H1 (cell line): ENCODE data around the gene INTS6. TPM values are rescaled to one million over a fixed set of nuclear protein-coding genes. Genes with fewer than 3 reads are reported as not detected.

Source experiments
- CTCF ChIA-PET: fragments of 300-600 bp; sonication (Branson Sonifier 250); formaldehyde crosslinking; loops from one replicate; lab custom pipeline; 2021; ENCODE audit not compliant: partially characterized antibody; lab: Charles Lee
- POLR2A ChIA-PET: fragments of 300-600 bp; sonication (Branson Sonifier 250); formaldehyde crosslinking; loops from one replicate; lab custom pipeline; 2021; ENCODE audit warnings: inconsistent platforms; ENCODE audit not compliant: partially characterized antibody; lab: Charles Lee
- DNase-seq, 2 experiments: peaks; one replicate each; pipeline versions ENCODE4 v3.0.0 to v3.0.0-alpha.2; 2010 to 2022; ENCODE audit warnings: low spot score in 2 of 2, low read depth in 1 of 2, mixed read lengths in 1 of 2
- FAIRE-seq: peaks from 2 replicates; lab custom pipeline; 2011; peaks lifted over from hg19 to GRCh38; lab: Jason Lieb, UNC
- H2AFZ ChIP-seq: 2 replicates; pipeline ENCODE4 v1.8.1; 2012; ENCODE audit warnings: low read length, inconsistent platforms
- H2AK5ac ChIP-seq: 2 replicates; pipeline ENCODE4 v1.6.1; 2013; ENCODE audit warnings: low read depth, low read length
- H2BK120ac ChIP-seq: replicated peaks from 2 replicates; pipeline ENCODE3; 2013; ENCODE audit warnings: low read depth, low read length, inconsistent platforms
- H2BK12ac ChIP-seq: 2 replicates; pipeline ENCODE4 v1.6.1; 2013; ENCODE audit warnings: low read depth, low read length
- H2BK15ac ChIP-seq: 2 replicates; pipeline ENCODE4 v1.6.1; 2013; ENCODE audit warnings: low read length
- H2BK20ac ChIP-seq: 2 replicates; pipeline ENCODE4 v1.6.1; 2013; ENCODE audit warnings: low read length
- H2BK5ac ChIP-seq: 2 replicates; pipeline ENCODE4 v1.6.1; 2013; ENCODE audit warnings: low read depth, low read length
- H3K14ac ChIP-seq: 2 replicates; pipeline ENCODE4 v1.6.1; 2013; ENCODE audit warnings: inconsistent platforms; ENCODE audit not compliant: insufficient read length
- H3K18ac ChIP-seq: 2 replicates; pipeline ENCODE4 v1.6.1; 2013; ENCODE audit warnings: low read length; ENCODE audit errors: extremely low read depth
- H3K23ac ChIP-seq: 2 replicates; pipeline ENCODE4 v1.6.1; 2013; ENCODE audit warnings: inconsistent platforms; ENCODE audit not compliant: insufficient read length
- H3K23me2 ChIP-seq: 2 replicates; pipeline ENCODE4 v1.6.1; 2013; ENCODE audit warnings: low read depth, low read length
- H3K27ac ChIP-seq: 2 replicates; pipeline ENCODE4 v1.6.1; 2011; ENCODE audit warnings: low read depth, low read length, inconsistent platforms
- H3K27me3 ChIP-seq, 4 experiments: replicated peaks in 1 of 4; 1 replicate in 1 of 4; 2 replicates in 3 of 4; pipeline versions ENCODE4 v1.6.1 to v1.8.1; 2011 to 2013; ENCODE audit warnings: low read length in 3 of 4, mild to moderate bottlenecking in 3 of 4, inconsistent platforms in 2 of 4, mixed read lengths in 2 of 4, moderate library complexity in 1 of 4; ENCODE audit not compliant: control insufficient read depth in 3 of 4, insufficient read depth in 3 of 4; ENCODE audit errors: extremely low read depth in 1 of 4
- H3K36me3 ChIP-seq, 4 experiments: 2 replicates each; pipeline versions ENCODE4 v1.6.1 to v1.8.1; 2011 to 2013; ENCODE audit warnings: mild to moderate bottlenecking in 4 of 4, low read length in 3 of 4, moderate library complexity in 2 of 4, control low read depth in 1 of 4, inconsistent platforms in 1 of 4; ENCODE audit not compliant: insufficient read depth in 4 of 4, control insufficient read depth in 2 of 4
- H3K4ac ChIP-seq: replicated peaks from 2 replicates; pipeline ENCODE3; 2013; ENCODE audit warnings: low read length, low read depth, mixed read lengths, inconsistent platforms; ENCODE audit not compliant: insufficient read length
- H3K4me1 ChIP-seq, 4 experiments: replicated peaks in 1 of 4; 1 replicate in 1 of 4; 2 replicates in 3 of 4; pipeline versions ENCODE4 v1.6.1 to v1.8.1; 2011 to 2013; ENCODE audit warnings: low read length in 3 of 4, inconsistent platforms in 2 of 4, mixed read lengths in 1 of 4; ENCODE audit not compliant: insufficient read depth in 4 of 4, control insufficient read depth in 3 of 4
- H3K4me2 ChIP-seq, 2 experiments: 2 replicates each; pipeline versions ENCODE4 v1.6.1 to v1.8.1; 2011 to 2013; ENCODE audit warnings: low read depth in 2 of 2, low read length in 2 of 2, control low read depth in 1 of 2, inconsistent platforms in 1 of 2, mild to moderate bottlenecking in 1 of 2; ENCODE audit not compliant: insufficient read depth in 1 of 2
- H3K4me3 ChIP-seq, 4 experiments: fragments of 200-600, 300-600 bp in 1 of 4; sonication (generic), shearing (Covaris generic), sonication (Bioruptor Twin) in 1 of 4; 2 replicates each; pipeline versions ENCODE4 v1.5.1 to v1.8.1; 2011 to 2016; ENCODE audit warnings: low read length in 4 of 4, low read depth in 3 of 4, control low read depth in 2 of 4, inconsistent platforms in 2 of 4, mild to moderate bottlenecking in 2 of 4, mixed read lengths in 1 of 4, moderate library complexity in 1 of 4; ENCODE audit not compliant: insufficient read depth in 2 of 4; ENCODE audit errors: extremely low read depth in 1 of 4
- H3K56ac ChIP-seq: replicated peaks from 2 replicates; pipeline ENCODE3; 2013; ENCODE audit warnings: low read depth, mild to moderate bottlenecking, mixed read lengths, low read length, inconsistent platforms; ENCODE audit not compliant: insufficient read length
- H3K79me1 ChIP-seq: 2 replicates; pipeline ENCODE4 v1.6.1; 2013; ENCODE audit warnings: low read depth, low read length, control low read depth
- H3K79me2 ChIP-seq, 2 experiments: 2 replicates each; pipeline versions ENCODE4 v1.6.1 to v1.8.1; 2012 to 2013; ENCODE audit warnings: low read length in 2 of 2, mild to moderate bottlenecking in 2 of 2, inconsistent platforms in 1 of 2; ENCODE audit not compliant: insufficient read depth in 2 of 2, control insufficient read depth in 1 of 2
- H3K9ac ChIP-seq, 4 experiments: replicated peaks in 1 of 4; 1 replicate in 1 of 4; 2 replicates in 3 of 4; pipeline versions ENCODE4 v1.6.1 to v1.8.1; 2011 to 2013; ENCODE audit warnings: low read depth in 3 of 4, low read length in 3 of 4, control low read depth in 2 of 4, mild to moderate bottlenecking in 2 of 4, moderate library complexity in 2 of 4, inconsistent platforms in 1 of 4; ENCODE audit errors: extremely low read depth in 1 of 4
- H3K9me3 ChIP-seq, 2 experiments: 2 replicates each; pipeline versions ENCODE4 v1.6.1 to v1.8.1; 2012 to 2013; ENCODE audit warnings: mild to moderate bottlenecking in 2 of 2, moderate library complexity in 2 of 2, control low read depth in 1 of 2, inconsistent platforms in 1 of 2, low read depth in 1 of 2, low read length in 1 of 2, mixed read lengths in 1 of 2; ENCODE audit not compliant: insufficient read depth in 2 of 2
- H4K20me1 ChIP-seq, 2 experiments: replicated peaks in 1 of 2; 2 replicates each; pipeline versions ENCODE3 to v1.8.1; 2011 to 2013; ENCODE audit warnings: inconsistent platforms in 2 of 2, low read length in 2 of 2, mild to moderate bottlenecking in 1 of 2; ENCODE audit not compliant: insufficient read depth in 2 of 2, control insufficient read depth in 1 of 2
- H4K5ac ChIP-seq: 2 replicates; pipeline ENCODE4 v1.6.1; 2013; ENCODE audit warnings: low read length, low read depth, mixed read lengths, inconsistent platforms; ENCODE audit not compliant: insufficient read length
- H4K8ac ChIP-seq: 2 replicates; pipeline ENCODE4 v1.8.0; 2013; ENCODE audit warnings: mild to moderate bottlenecking, moderate library complexity, low read length, inconsistent platforms; ENCODE audit not compliant: insufficient read depth; ENCODE audit errors: extremely low read depth
- H4K91ac ChIP-seq: replicated peaks from 2 replicates; pipeline ENCODE3; 2013; ENCODE audit warnings: low read length, mixed read lengths, inconsistent platforms; ENCODE audit not compliant: insufficient read length
- BACH1 ChIP-seq: IDR thresholded peaks from 2 replicates; pipeline ENCODE4 v1.6.1; 2012; ENCODE audit warnings: low read length, improper control_type of control experiment
- CBX5 ChIP-seq: fragments of 300-800, 300-1000 bp; sonication (generic); IDR thresholded peaks from 2 replicates; pipeline ENCODE4 v1.7.1; 2016; ENCODE audit warnings: antibody characterized with exemption, low read length, low read depth
- CHD1 ChIP-seq: IDR thresholded peaks from 2 replicates; pipeline ENCODE4 v1.6.1; 2012; ENCODE audit warnings: low read depth, low read length, improper control_type of control experiment
- EP300 ChIP-seq, 2 experiments: IDR thresholded peaks; 1 replicate in 1 of 2; 2 replicates in 1 of 2; pipeline ENCODE4 v1.6.1; 2011 to 2012; ENCODE audit warnings: low read depth in 2 of 2, low read length in 2 of 2, mild to moderate bottlenecking in 2 of 2, borderline replicate concordance in 1 of 2, inconsistent platforms in 1 of 2, moderate library complexity in 1 of 2
- JUN ChIP-seq: IDR thresholded peaks from 2 replicates; pipeline ENCODE4 v1.6.1; 2011; ENCODE audit warnings: low read depth, mild to moderate bottlenecking, improper control_type of control experiment, low read length
- NRF1 ChIP-seq: IDR thresholded peaks from 2 replicates; pipeline ENCODE4 v1.6.1; 2011; ENCODE audit warnings: mild to moderate bottlenecking, low read depth, low read length, improper control_type of control experiment
- TAF1 ChIP-seq: IDR thresholded peaks from 2 replicates; pipeline ENCODE4 v1.6.1; 2011; ENCODE audit warnings: mild to moderate bottlenecking, low read depth, low read length
- TBP ChIP-seq: IDR thresholded peaks from 2 replicates; pipeline ENCODE4 v1.6.1; 2011; ENCODE audit warnings: low read depth, low read length, improper control_type of control experiment
- WGBS, 2 experiments: shearing (Covaris generic) in 1 of 2; methylation state at CpG; one replicate each; pipeline versions ENCODE4 v1.1.6 to v1.1.7; 2013 to 2015; ENCODE audit warnings: low lambda C conversion rate in 2 of 2, mixed read lengths in 2 of 2, inconsistent platforms in 1 of 2, low coverage in 1 of 2, missing lambda C conversion rate in 1 of 2; ENCODE audit not compliant: insufficient replicate concordance in 2 of 2, insufficient coverage in 1 of 2, insufficient read length in 1 of 2; ENCODE audit errors: extremely low coverage in 1 of 2, missing lambda C conversion rate in 1 of 2; 5-methylcytosine and 5-hydroxymethylcytosine counted together
- polyA plus RNA-seq, 7 experiments: library from polyadenylated mRNA; depleted of rRNA in 3 of 7; stranded (reverse) in 5 of 7; unstranded in 2 of 7; fragments of >200 nt in 5 of 7; fragments of 200-250 nt in 2 of 7; gene quantifications; 1 replicate in 5 of 7; 2 replicates in 1 of 7; 4 replicates in 1 of 7; pipeline versions ENCODE4 v1.2.1 to v1.2.3, GENCODE V29; 2011 to 2013; ENCODE audit warnings: missing spikeins in 2 of 7, mixed read lengths in 2 of 7
- total RNA-seq: library from RNA; stranded (reverse); fragmentation: NEBNext Ultra II Directional; extraction: Animal tissue kit (Norgen Biotek cat#: 25700); gene quantifications from 2 replicates; pipeline ENCODE4 v1.2.1, GENCODE V29; 2021

The INTS6 gene
- total and polyA plus RNA-seq, 2 of the 8 experiments (the other 6 are each of a cell fraction or from before 2014, with no cell fraction given) = 12.6 to 42.8 TPM

DNA sequence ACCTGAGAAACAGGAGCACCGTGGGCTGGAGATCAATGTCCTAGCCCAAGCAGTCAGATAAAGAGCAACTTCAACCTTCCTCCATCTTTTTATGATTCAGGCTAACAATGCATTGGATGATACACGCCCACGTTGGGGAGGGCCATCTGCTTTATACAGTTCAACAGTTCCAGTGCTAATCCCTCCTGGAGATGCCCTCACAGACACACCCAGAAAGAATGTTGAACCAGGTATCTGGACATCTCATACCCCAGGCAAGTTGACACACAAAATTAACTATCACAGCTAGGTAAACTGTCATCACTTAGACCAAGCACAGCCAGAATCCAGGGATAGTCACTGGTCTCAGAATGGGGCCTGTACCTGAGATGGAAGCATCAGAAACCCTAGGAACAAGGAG is 134.0 kb downstream of the INTS6 start:
- H3K9me3 ChIP-seq = no peaks in the 10 kb centered on the region
- no peaks in the 10 kb centered on the region for H4K20me1 ChIP-seq
- H2BK15ac ChIP-seq = no peak overlapping the region
- no peaks in the 10 kb centered on the region for H3K36me3 ChIP-seq
- H3K27me3 ChIP-seq = no peaks in the 10 kb centered on the region
- H2BK5ac ChIP-seq = no peak overlapping the region
- no peak overlapping the region for H3K14ac ChIP-seq
- H4K91ac ChIP-seq = no peak overlapping the region
- no peak overlapping the region for H3K18ac ChIP-seq
- POLR2A ChIA-PET = interaction anchor here (0.9 kb wide), 1 partner anchor 139 kb away, joined by 3 read pairs; no protein-coding TSS in a partner anchor
- H2AK5ac ChIP-seq = no peak overlapping the region
- no peak overlapping the region for H3K23ac ChIP-seq
- peaks cover 0 to 6% (median 4%) of the 10 kb centered on the region in 4 experiments; a peak in 2 of 7 replicates for H3K4me1 ChIP-seq
- no peak overlapping the region for H3K9ac ChIP-seq
- no peak overlapping the region for H3K56ac ChIP-seq
- H4K5ac ChIP-seq = no peak overlapping the region
- no peaks in the 10 kb centered on the region for H3K79me1 ChIP-seq
- no peak overlapping the region for H3K4me3 ChIP-seq
- no peak overlapping the region for H3K4me2 ChIP-seq
- no peak overlapping the region for H2BK20ac ChIP-seq
- no peak overlapping the region for H2BK120ac ChIP-seq
- WGBS, 2 experiments = 87% methylated on average over 3 of the region's 3 CpGs; no CpG with 5 or more reads in 1 of the 2 experiments
- H2AFZ ChIP-seq = no peak overlapping the region
- no peak for FAIRE-seq
- no peaks in the 10 kb centered on the region for H3K79me2 ChIP-seq
- no peaks in the 10 kb centered on the region; the same call in 1 of the 2 replicates for H3K23me2 ChIP-seq
- TF ChIP-seq CBX5 (no peak), TBP (no peak), JUN (no peak), BACH1 (no peak), CHD1 (no peak), NRF1 (no peak), TAF1 (no peak), EP300 (IDR thresholded peaks at IDR 0.05; ENCODE audit: borderline replicate concordance in 1 of 2, low read depth in 2 of 2, low read length in 2 of 2) (no peak)
- CTCF ChIA-PET = interaction anchor here (0.7 to 2.4 kb wide), 4 partner anchors 10 to 23 kb away, joined by 3 to 5 read pairs (median 3); no protein-coding TSS in a partner anchor
- H4K8ac ChIP-seq = no peak overlapping the region
- no peak overlapping the region for H3K4ac ChIP-seq
- H3K27ac ChIP-seq = no peak overlapping the region
- H2BK12ac ChIP-seq = no peak overlapping the region
- DNase-seq = no peak
